ENCODE results near the gene ITSN2. TPM values are rescaled to one million over a fixed set of nuclear protein-coding genes. Genes with fewer than 3 reads are reported as not detected.

ITSN2 gene
- polyA plus RNA-seq, 1 donor (not counting 4 experiments of a cell fraction or from before 2014, with no cell fraction given), result 19.7 TPM

DNA sequence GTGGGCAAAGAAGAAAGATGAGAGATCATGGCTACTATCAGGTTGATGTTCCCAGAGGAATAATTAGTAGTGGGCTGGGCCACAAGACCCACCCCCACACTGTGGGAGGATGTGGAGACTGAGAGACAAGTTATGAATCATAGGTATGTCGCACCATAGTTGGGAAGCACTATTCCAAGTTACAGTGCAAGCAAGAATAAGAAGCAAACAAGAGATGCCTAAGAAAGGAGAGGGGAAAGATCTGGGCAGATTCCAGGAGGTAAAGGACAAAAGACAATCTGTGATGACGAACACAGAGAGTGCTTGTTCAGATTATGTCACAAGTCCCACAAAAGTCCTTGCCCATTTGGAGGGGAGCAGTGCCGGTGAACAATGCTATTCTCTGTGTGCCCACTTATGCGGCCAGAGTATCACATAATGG, 128.9 kb downstream of the ITSN2 start:
- no peak for DNase-seq (ENCODE audit: low read depth, low spot score)

DNA sequence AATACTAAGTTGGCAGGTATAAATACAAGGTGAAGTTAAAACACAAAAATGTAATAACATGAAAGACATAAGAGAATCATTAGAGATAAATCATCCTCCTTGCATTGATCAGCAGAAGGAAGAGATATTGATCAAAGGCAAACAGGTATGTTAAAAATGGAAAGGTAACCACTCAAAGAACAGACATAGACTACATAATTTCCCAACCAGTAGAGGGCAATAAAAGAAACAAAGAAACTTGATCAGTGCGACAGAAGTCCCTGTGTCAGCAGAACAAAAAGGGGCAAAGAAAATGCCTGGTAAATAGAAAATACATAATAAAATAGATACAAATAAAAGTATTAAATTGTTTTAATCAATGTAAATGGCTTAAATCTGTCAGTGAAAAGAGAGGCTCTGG, 131.9 kb downstream of the ITSN2 start:
- dilution Hi-C loops (cut with MboI; ENCODE audit: extremely low pct_ligation_motif_present, low sequenced_read_pairs), result no loop called here
- no peak for DNase-seq (ENCODE audit: low read depth, low spot score)

More for the DNA sequence above, 128.9 kb downstream of the ITSN2 start:
- Histone ChIP-seq H3K36me3 (ENCODE audit: control insufficient read depth in 2 of 2, extremely low read depth in 1 of 2, insufficient read depth in 2 of 2, low read length in 2 of 2) (no peaks in the 10 kb centered on the region), H3K9ac (ENCODE audit: control insufficient read depth, extremely low read depth, insufficient read depth, low read length) (no peak overlapping the region), H3K9me3 (ENCODE audit: control insufficient read depth, low read depth, low read length) (no peaks in the 10 kb centered on the region), H3K4me3 (ENCODE audit: control insufficient read depth in 2 of 3, extremely low read depth in 1 of 3, insufficient read depth in 2 of 3, low read depth in 1 of 3, low read length in 3 of 3) (no peak overlapping the region), H2AFZ (ENCODE audit: control insufficient read depth, low read length) (no peak overlapping the region), H3K4me2 (ENCODE audit: control insufficient read depth, extremely low read depth, insufficient read depth, low read depth, low read length) (no peak overlapping the region), H3K79me2 (ENCODE audit: control insufficient read depth, insufficient read depth, low read length) (no peaks in the 10 kb centered on the region), H3K9me1 (ENCODE audit: control insufficient read depth, extremely low read depth, insufficient read depth, low read length) (no peaks in the 10 kb centered on the region), H3K27ac (ENCODE audit: control insufficient read depth, insufficient read depth, low read length) (no peak overlapping the region), H3K27me3 (ENCODE audit: control insufficient read depth, extremely low read depth, insufficient read depth, low read length) (no peaks in the 10 kb centered on the region), H4K20me1 (ENCODE audit: control insufficient read depth, extremely low read depth, insufficient read depth, low read length) (no peaks in the 10 kb centered on the region), H3K4me1 (ENCODE audit: control insufficient read depth, extremely low read depth, insufficient read depth, low read length) (no peaks in the 10 kb centered on the region)
- no peak for FAIRE-seq
- dilution Hi-C loops (cut with MboI; ENCODE audit: extremely low pct_ligation_motif_present, low sequenced_read_pairs), result no loop called here
- no peak for TF ChIP-seq EZH2 (IDR thresholded peaks at IDR 0.05; ENCODE audit: low read length)
- TF ChIP-seq, protein P1, sequence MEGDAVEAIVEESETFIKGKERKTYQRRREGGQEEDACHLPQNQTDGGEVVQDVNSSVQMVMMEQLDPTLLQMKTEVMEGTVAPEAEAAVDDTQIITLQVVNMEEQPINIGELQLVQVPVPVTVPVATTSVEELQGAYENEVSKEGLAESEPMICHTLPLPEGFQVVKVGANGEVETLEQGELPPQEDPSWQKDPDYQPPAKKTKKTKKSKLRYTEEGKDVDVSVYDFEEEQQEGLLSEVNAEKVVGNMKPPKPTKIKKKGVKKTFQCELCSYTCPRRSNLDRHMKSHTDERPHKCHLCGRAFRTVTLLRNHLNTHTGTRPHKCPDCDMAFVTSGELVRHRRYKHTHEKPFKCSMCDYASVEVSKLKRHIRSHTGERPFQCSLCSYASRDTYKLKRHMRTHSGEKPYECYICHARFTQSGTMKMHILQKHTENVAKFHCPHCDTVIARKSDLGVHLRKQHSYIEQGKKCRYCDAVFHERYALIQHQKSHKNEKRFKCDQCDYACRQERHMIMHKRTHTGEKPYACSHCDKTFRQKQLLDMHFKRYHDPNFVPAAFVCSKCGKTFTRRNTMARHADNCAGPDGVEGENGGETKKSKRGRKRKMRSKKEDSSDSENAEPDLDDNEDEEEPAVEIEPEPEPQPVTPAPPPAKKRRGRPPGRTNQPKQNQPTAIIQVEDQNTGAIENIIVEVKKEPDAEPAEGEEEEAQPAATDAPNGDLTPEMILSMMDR (optimal IDR thresholded peaks at IDR 0.05 in 1 of 3, IDR thresholded peaks at IDR 0.05 in 1 of 3, conservative IDR thresholded peaks at IDR 0.05 in 1 of 3; ENCODE audit: extremely low read depth in 1 of 3, insufficient read depth in 2 of 3, low read length in 3 of 3), result no peak

More for the DNA sequence above, 131.9 kb downstream of the ITSN2 start:
- no peaks in the 10 kb centered on the region for H4K20me1 ChIP-seq (ENCODE audit: control insufficient read depth, extremely low read depth, insufficient read depth, low read length)
- no peak for TF ChIP-seq EZH2 (IDR thresholded peaks at IDR 0.05; ENCODE audit: low read length)
- TF ChIP-seq, protein P1 (optimal IDR thresholded peaks at IDR 0.05 in 1 of 3, IDR thresholded peaks at IDR 0.05 in 1 of 3, conservative IDR thresholded peaks at IDR 0.05 in 1 of 3; ENCODE audit: extremely low read depth in 1 of 3, insufficient read depth in 2 of 3, low read length in 3 of 3), result peak in 2 of 3 experiments; percentile 11 to 18
- H3K27ac ChIP-seq (ENCODE audit: control insufficient read depth, insufficient read depth, low read length), result no peak overlapping the region
- no peaks in the 10 kb centered on the region for H3K4me1 ChIP-seq (ENCODE audit: control insufficient read depth, extremely low read depth, insufficient read depth, low read length)
- no peak overlapping the region for H3K4me3 ChIP-seq (ENCODE audit: control insufficient read depth in 2 of 3, extremely low read depth in 1 of 3, insufficient read depth in 2 of 3, low read depth in 1 of 3, low read length in 3 of 3)
- H3K9me1 ChIP-seq (ENCODE audit: control insufficient read depth, extremely low read depth, insufficient read depth, low read length), result no peaks in the 10 kb centered on the region
- no peaks in the 10 kb centered on the region for H3K9me3 ChIP-seq (ENCODE audit: control insufficient read depth, low read depth, low read length)
- H3K9ac ChIP-seq (ENCODE audit: control insufficient read depth, extremely low read depth, insufficient read depth, low read length), result no peak overlapping the region
- H3K36me3 ChIP-seq (ENCODE audit: control insufficient read depth in 2 of 2, extremely low read depth in 1 of 2, insufficient read depth in 2 of 2, low read length in 2 of 2), result peaks cover 0 to 1% of the 10 kb centered on the region in 2 experiments
- no peaks in the 10 kb centered on the region for H3K27me3 ChIP-seq (ENCODE audit: control insufficient read depth, extremely low read depth, insufficient read depth, low read length)
- no peak overlapping the region for H3K4me2 ChIP-seq (ENCODE audit: control insufficient read depth, extremely low read depth, insufficient read depth, low read depth, low read length)
- H2AFZ ChIP-seq (ENCODE audit: control insufficient read depth, low read length), result no peak overlapping the region
- FAIRE-seq, result no peak
- no peaks in the 10 kb centered on the region for H3K79me2 ChIP-seq (ENCODE audit: control insufficient read depth, insufficient read depth, low read length)

Data from keratinocyte (primary cell).